ENCODE data around the gene PCDHGA6. TPM values are rescaled to one million over a fixed set of nuclear protein-coding genes. Genes with fewer than 3 reads are reported as not detected.

Gene PCDHGA6
- total RNA-seq, 3 donors from 2014 or later (not counting 1 experiment from before 2014, with no cell fraction given) = 0.20 to 0.75 (median 0.21) TPM

DNA sequence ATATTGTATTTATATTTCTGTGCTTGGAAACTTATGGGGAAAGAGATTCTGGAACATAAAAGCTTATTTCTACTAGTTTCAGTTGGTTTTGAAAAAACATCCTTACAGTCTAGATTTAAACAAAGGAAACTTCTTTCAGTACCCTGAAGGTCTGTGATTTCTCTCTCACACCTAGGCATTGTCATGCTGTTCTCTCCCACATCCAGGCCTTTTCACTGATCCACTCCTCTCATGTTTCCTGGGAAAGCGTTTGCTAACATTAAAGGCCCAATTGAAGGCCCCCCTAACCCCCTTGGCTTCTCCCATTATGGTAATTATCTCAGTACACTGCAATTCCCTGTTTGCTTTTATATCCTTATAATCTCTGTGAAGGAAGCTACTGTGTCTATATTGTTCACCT lies 30.9 kb upstream of the PCDHGA6 start:
- Mint-ChIP-seq H3K36me3 (peaks cover 37% of the 10 kb centered on the region), H3K4me1 (no peaks in the 10 kb centered on the region), H3K9me3 (peaks cover 8 to 10% of the 10 kb centered on the region in 2 donors), H3K4me3 (no peak overlapping the region), H3K27me3 (ENCODE audit: low read depth in 2 of 2) (peaks cover 54 to 85% of the 10 kb centered on the region in 2 donors), H3K27ac (no peak overlapping the region)
- H3K27ac ChIP-seq (ENCODE audit: low read length) = no peak overlapping the region
- intact Hi-C loops (cut with micrococcal nuclease) = no loop called here
- H3K9me3 ChIP-seq (ENCODE audit: control insufficient read depth, insufficient read depth, low read length) = peaks cover 36% of the 10 kb centered on the region
- TF ChIP-seq, protein P1, sequence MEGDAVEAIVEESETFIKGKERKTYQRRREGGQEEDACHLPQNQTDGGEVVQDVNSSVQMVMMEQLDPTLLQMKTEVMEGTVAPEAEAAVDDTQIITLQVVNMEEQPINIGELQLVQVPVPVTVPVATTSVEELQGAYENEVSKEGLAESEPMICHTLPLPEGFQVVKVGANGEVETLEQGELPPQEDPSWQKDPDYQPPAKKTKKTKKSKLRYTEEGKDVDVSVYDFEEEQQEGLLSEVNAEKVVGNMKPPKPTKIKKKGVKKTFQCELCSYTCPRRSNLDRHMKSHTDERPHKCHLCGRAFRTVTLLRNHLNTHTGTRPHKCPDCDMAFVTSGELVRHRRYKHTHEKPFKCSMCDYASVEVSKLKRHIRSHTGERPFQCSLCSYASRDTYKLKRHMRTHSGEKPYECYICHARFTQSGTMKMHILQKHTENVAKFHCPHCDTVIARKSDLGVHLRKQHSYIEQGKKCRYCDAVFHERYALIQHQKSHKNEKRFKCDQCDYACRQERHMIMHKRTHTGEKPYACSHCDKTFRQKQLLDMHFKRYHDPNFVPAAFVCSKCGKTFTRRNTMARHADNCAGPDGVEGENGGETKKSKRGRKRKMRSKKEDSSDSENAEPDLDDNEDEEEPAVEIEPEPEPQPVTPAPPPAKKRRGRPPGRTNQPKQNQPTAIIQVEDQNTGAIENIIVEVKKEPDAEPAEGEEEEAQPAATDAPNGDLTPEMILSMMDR (IDR thresholded peaks at IDR 0.05) = no peak
- H3K4me1 ChIP-seq (ENCODE audit: control insufficient read depth, insufficient read depth, low read length) = no peaks in the 10 kb centered on the region
- WGBS (ENCODE audit: insufficient coverage) = 44% methylated on average over 1 of the region's 1 CpG
- no peak for ATAC-seq
- no peak for DNase-seq
- H3K27me3 ChIP-seq (ENCODE audit: control insufficient read depth, insufficient read depth, low read length) = peaks cover 46% of the 10 kb centered on the region
- H3K4me3 ChIP-seq (ENCODE audit: low read length) = no peak overlapping the region
- H3K36me3 ChIP-seq (ENCODE audit: control insufficient read depth, insufficient read depth, low read length) = no peaks in the 10 kb centered on the region

DNA sequence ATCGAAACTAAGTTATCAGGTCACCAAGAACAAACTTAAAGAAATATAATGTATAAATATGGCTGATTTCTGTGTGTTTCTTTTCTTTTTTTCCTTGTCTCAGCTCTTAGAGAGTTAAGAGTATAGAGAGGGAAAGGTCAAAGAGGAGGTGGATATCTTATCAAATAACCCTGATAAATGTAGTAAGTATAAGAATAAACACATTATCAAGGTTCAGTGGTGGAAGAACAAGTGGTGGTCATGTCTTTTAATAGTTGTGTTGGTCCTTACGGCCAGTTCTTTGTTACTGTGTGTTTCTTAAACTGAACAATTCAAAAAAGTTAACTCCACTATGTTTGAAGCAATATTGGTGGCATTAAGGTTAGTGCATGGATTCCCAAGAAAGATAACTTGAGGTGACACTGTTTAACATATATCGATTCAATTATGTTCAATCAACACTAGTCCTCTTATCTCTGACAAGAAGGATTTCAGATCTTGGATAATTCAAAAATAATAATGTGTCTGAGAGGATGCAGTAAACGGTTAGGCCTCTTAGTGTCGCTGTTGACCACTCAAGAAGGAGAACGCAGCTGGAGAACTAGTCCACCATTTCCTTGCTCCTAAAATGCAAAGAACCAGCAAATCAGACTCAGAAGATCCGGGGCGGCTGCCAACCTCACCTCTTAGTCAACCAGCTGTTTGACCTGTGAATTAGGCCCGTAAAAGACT lies 30.3 kb upstream of the PCDHGA6 start, which contains the start of gene PCDHGA3:
TSS of gene PCDHGA3 (plus strand) at position 588 of the 711 bp plus-strand sequence. CDS start 205 bp downstream, outside the sequence.
- peaks cover 44% of the 10 kb centered on the region for H3K27me3 ChIP-seq (ENCODE audit: control insufficient read depth, insufficient read depth, low read length)
- peaks cover 48 to 85% of the 10 kb centered on the region in 2 donors for H3K27me3 Mint-ChIP-seq (ENCODE audit: low read depth in 2 of 2)
- peak in 1 of 3 donors; percentile 55 for ATAC-seq
- H3K4me3 ChIP-seq (ENCODE audit: low read length) = no peak within 1 kb of the TSS
- H3K4me1 Mint-ChIP-seq = no peaks in the 10 kb centered on the region
- H3K4me3 Mint-ChIP-seq = peak within 1 kb of the TSS; percentile 45
- H3K9me3 ChIP-seq (ENCODE audit: control insufficient read depth, insufficient read depth, low read length) = peaks cover 36% of the 10 kb centered on the region
- WGBS (ENCODE audit: insufficient coverage) = 14% methylated on average over 6 of the region's 9 CpGs
- no peak within 1 kb of the TSS for H3K27ac ChIP-seq (ENCODE audit: low read length)
- TF ChIP-seq, protein P1 (IDR thresholded peaks at IDR 0.05) = no peak
- no peak within 1 kb of the TSS for H3K27ac Mint-ChIP-seq
- intact Hi-C loops (cut with micrococcal nuclease) = no loop called here
- DNase-seq = peak in 1 of 2 donors; percentile 36
- no peaks in the 10 kb centered on the region for H3K36me3 ChIP-seq (ENCODE audit: control insufficient read depth, insufficient read depth, low read length)
- peaks cover 33% of the 10 kb centered on the region for H3K36me3 Mint-ChIP-seq
- H3K9me3 Mint-ChIP-seq = peaks cover 8% of the 10 kb centered on the region in 2 donors
- no peaks in the 10 kb centered on the region for H3K4me1 ChIP-seq (ENCODE audit: control insufficient read depth, insufficient read depth, low read length)

DNA sequence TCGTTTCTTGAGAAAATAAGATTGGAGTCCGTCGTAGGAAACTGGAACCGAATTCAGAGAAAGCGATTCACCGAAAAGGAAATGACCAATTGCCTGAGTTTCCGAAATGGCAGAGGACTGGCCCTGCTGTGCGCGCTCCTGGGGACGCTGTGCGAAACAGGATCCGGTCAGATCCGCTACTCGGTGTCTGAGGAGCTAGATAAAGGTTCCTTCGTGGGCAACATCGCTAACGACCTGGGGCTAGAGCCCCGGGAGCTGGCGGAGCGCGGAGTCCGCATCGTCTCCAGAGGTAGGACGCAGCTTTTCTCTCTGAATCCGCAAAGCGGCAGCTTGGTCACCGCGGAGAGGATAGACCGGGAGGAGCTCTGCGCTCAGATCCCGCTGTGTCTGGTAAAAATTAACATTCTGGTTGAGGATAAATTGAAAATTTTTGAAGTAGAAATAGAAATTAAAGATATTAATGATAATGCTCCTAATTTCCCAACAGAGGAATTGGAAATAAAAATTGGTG lies 29.7 kb upstream of the PCDHGA6 start:
- Mint-ChIP-seq H3K9me3 (peaks cover 6 to 8% of the 10 kb centered on the region in 2 donors), H3K27me3 (ENCODE audit: low read depth in 2 of 2) (peaks cover 47 to 85% of the 10 kb centered on the region in 2 donors)

More for the DNA sequence above, 29.7 kb upstream of the PCDHGA6 start:
- Mint-ChIP-seq H3K4me3 (peak overlapping the region; percentile 45), H3K4me1 (no peaks in the 10 kb centered on the region), H3K36me3 (peaks cover 28% of the 10 kb centered on the region), H3K27ac (no peak overlapping the region)
- no peaks in the 10 kb centered on the region for H3K4me1 ChIP-seq (ENCODE audit: control insufficient read depth, insufficient read depth, low read length)
- H3K27me3 ChIP-seq (ENCODE audit: control insufficient read depth, insufficient read depth, low read length) = peaks cover 43% of the 10 kb centered on the region
- no peak for ATAC-seq
- H3K9me3 ChIP-seq (ENCODE audit: control insufficient read depth, insufficient read depth, low read length) = peaks cover 31% of the 10 kb centered on the region
- intact Hi-C loops (cut with micrococcal nuclease) = no loop called here
- 38% methylated on average over 31 of the region's 31 CpGs for WGBS (ENCODE audit: insufficient coverage)
- TF ChIP-seq, protein P1 (IDR thresholded peaks at IDR 0.05) = no peak
- DNase-seq = no peak
- H3K4me3 ChIP-seq (ENCODE audit: low read length) = no peak overlapping the region
- no peaks in the 10 kb centered on the region for H3K36me3 ChIP-seq (ENCODE audit: control insufficient read depth, insufficient read depth, low read length)
- H3K27ac ChIP-seq (ENCODE audit: low read length) = no peak overlapping the region
